ENCODE data around the gene MFSD2A.
A peak's percentile ranks its signal among the peaks of the same experiment; 100 is the strongest.
"Not testable (repeated sequence)": the region's sequence is repeated elsewhere in the genome, so short reads cannot be mapped to it uniquely, and the experiment has no call there.

Gene MFSD2A

DNA sequence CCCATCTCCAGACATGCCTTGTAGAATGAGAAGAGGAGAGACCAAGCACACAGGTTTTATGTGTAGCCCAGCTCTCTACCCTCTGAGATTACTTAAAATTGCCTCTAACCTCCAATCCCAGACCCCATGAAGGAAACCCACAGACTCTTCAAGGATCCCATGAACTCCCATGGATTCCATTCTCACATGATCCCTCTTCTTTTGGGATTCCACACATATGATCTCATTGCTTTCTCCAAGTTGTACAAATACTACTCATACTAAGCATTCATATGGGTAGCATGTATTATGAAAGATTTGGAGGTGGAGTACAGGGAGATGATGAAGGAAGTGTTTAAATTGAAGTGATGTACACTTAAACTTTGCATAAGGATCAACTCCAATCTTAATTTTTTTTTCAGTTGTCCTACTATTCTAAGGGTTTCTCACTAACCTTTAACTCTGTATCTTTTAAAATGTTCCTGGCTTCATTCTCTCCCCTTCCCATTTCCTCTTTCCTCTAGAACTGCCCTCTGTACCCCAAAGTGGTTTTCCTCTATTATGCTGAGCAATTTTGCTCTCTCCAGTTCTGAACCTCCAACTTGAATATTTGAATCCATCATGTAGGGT lies 41.6 kb downstream of the MFSD2A start:
- H3K4me3 ChIP-seq (replicated peaks in 1 of 2; ENCODE audit: low read depth in 2 of 2, low read length in 2 of 2): no peak overlapping the region
- TF ChIP-seq, protein P1, sequence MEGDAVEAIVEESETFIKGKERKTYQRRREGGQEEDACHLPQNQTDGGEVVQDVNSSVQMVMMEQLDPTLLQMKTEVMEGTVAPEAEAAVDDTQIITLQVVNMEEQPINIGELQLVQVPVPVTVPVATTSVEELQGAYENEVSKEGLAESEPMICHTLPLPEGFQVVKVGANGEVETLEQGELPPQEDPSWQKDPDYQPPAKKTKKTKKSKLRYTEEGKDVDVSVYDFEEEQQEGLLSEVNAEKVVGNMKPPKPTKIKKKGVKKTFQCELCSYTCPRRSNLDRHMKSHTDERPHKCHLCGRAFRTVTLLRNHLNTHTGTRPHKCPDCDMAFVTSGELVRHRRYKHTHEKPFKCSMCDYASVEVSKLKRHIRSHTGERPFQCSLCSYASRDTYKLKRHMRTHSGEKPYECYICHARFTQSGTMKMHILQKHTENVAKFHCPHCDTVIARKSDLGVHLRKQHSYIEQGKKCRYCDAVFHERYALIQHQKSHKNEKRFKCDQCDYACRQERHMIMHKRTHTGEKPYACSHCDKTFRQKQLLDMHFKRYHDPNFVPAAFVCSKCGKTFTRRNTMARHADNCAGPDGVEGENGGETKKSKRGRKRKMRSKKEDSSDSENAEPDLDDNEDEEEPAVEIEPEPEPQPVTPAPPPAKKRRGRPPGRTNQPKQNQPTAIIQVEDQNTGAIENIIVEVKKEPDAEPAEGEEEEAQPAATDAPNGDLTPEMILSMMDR (IDR thresholded peaks at IDR 0.05; ENCODE audit: low read depth, low read length): no peak
- peak in 1 of 2 donors; percentile 24 for DNase-seq (ENCODE audit: low read depth in 2 of 2)

DNA sequence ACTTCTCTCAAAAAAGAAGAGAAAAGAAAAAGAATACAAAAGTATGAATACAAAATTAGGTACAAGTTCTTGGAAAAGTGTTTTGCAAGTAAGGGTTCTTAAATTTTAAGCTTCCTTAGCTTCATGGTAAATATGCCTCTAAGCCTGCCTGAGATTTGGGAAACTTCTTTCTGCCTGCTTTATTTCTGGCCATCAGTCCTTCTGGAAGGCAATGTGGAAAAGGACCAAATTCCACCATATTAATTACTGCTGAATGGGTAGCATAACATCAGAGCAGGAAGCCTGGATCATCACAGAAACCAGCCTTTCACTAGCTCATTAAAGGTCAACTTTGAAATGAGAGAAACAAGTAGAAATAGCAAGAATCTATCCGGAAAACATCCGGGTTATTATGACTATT lies 46.5 kb downstream of the MFSD2A start:
- no peak overlapping the region for H3K4me3 ChIP-seq (replicated peaks in 1 of 2; ENCODE audit: low read depth in 2 of 2, low read length in 2 of 2)
- DNase-seq (ENCODE audit: low read depth in 2 of 2): no peak
- TF ChIP-seq, protein P1 (IDR thresholded peaks at IDR 0.05; ENCODE audit: low read depth, low read length): no peak

DNA sequence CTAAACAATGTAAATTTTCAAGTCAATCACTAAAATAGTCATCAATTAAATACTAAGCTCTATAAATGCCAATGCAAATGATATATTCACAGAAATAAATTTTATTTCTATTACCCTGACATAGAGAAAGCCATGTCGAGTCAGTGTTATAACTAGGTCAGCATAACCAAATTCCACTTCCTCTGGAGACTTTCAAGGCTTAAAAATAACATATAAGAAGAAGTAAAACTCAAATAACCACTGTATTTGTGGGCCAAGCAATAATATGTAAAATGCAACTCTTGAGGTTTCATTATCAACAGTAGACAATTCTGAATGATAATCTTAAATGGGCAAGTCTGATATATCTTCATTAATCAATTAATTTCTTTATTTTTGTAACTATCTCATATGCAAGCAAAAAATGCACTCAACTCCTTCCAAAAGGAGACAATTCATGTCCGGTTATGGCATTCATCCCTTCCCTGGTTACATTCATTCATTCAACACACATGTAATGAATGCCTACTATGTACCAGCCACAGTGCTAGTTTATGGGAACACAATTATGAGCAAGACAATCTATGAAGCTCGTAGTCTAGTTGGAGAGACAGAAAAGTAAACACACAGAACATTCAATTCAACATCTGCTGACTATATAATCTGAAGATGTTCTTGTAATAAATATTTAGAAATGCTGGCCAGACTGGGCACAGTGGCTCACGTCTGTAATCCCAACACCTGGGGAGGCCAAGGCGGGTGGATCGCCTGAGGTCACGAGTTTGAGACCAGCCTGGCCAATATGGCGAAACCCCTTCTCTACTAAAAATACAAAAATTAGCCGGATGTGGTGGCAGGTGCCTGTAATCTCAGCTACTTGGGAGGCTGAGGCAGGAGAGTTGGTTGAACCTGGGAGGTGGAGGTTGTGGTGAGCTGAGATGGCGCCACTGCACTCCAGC lies 48.5 kb downstream of the MFSD2A start:
- no peak for DNase-seq (ENCODE audit: low read depth in 2 of 2)
- TF ChIP-seq, protein P1 (IDR thresholded peaks at IDR 0.05; ENCODE audit: low read depth, low read length): no peak
- H3K4me3 ChIP-seq (replicated peaks in 1 of 2; ENCODE audit: low read depth in 2 of 2, low read length in 2 of 2): no peak overlapping the region

DNA sequence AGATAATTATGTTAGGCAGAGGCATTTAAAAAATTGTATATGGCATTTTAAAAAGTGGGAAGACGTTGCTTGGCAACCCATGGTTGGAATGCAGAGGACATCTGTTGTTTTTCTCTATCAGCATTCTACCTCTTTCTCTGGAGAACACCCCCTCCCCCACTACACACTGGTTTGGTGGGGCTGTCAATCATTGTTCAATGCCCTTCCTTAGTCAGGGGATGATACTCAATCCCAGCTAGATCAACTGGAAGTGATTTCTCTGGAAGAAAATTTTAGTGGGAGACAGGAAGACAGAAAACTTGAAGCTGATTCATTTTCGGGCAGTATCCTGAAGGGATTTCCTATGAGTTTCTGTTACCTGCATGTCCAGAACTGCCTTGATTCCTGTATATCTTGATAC lies 49.9 kb downstream of the MFSD2A start:
- TF ChIP-seq, protein P1 (IDR thresholded peaks at IDR 0.05; ENCODE audit: low read depth, low read length): no peak
- no peak overlapping the region for H3K4me3 ChIP-seq (replicated peaks in 1 of 2; ENCODE audit: low read depth in 2 of 2, low read length in 2 of 2)
- DNase-seq (ENCODE audit: low read depth in 2 of 2): no peak

DNA sequence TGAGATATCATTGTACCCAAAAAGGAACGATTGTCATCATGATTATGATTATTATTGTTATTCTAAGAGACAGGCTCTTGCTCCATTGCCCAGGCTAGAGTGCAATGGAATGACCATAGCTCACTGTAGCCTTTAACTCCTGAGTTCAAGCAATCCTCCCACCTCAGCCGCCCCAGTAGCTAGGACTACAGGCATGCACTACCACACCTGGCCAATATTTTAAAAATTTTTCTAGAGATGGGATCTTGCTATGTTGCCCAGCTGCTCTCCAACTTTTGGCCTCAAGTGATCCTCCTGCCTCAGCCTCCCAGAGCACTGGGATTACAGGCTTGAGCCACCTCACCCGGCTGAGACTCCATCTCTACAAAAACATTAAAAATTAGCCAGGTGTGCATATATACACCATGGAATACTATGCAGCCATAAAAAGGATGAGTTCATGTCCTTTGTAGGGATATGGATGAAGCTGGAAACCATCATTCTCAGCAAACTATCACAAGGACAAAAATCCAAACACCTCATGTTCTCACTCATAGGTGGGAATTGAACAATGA lies 52.6 kb downstream of the MFSD2A start:
- not testable (repeated sequence) for DNase-seq (ENCODE audit: low read depth in 2 of 2); H3K4me3 ChIP-seq (replicated peaks in 1 of 2; ENCODE audit: low read depth in 2 of 2, low read length in 2 of 2)

DNA sequence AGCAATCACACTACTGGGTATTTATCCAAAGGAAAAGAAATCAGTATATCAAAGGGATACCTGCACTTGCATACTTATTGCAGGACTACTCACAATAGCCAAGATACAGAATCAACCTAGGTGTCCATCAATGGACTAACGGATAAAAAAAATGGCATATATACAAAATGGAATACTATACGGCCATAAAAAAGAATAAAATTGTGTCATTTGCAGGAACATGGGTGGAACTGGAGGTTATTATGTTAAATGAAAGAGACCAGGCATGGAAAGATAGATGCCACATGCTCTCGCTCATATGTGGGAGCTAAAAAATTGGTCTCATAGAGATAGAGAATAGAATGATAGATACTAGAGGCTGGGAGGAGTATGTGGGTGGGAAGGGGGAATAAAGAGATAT lies 56.3 kb downstream of the MFSD2A start:
- no peak overlapping the region for H3K4me3 ChIP-seq (replicated peaks in 1 of 2; ENCODE audit: low read depth in 2 of 2, low read length in 2 of 2)
- no peak for DNase-seq (ENCODE audit: low read depth in 2 of 2)
- TF ChIP-seq, protein P1 (IDR thresholded peaks at IDR 0.05; ENCODE audit: low read depth, low read length): no peak

DNA sequence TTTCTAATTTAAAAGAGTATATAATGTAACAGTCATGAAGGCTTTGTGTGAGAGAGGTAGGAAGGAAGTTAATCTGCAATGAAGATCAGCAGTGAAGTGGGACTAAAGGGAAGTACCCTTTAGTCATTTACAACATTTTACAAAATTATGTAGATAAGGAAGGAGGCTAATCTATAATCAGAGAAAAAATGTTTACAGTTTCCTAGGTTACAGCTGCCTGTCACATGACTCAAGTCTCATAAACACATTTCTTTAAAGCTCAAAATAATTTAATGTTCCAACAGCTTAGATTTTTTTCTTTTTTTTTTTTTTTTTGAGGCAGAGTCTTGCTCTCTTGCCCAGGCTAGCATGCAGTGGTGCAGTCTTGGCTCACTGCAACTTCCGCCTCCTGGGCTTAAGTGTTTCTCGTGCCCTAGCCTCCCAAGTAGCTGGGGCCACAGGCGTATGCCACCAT lies 59.3 kb downstream of the MFSD2A start:
- TF ChIP-seq, protein P1 (IDR thresholded peaks at IDR 0.05; ENCODE audit: low read depth, low read length): no peak
- no peak for DNase-seq (ENCODE audit: low read depth in 2 of 2)
- H3K4me3 ChIP-seq (replicated peaks in 1 of 2; ENCODE audit: low read depth in 2 of 2, low read length in 2 of 2): no peak overlapping the region
